DMS53 (cell line): ENCODE results near the gene VWA7.
A peak's percentile ranks its signal among the peaks of the same experiment; 100 is the strongest.

Source experiments
- DNase-seq: peaks from one replicate; lab custom pipeline; 2025; lab: John Stamatoyannopoulos, UW

Gene VWA7

DNA sequence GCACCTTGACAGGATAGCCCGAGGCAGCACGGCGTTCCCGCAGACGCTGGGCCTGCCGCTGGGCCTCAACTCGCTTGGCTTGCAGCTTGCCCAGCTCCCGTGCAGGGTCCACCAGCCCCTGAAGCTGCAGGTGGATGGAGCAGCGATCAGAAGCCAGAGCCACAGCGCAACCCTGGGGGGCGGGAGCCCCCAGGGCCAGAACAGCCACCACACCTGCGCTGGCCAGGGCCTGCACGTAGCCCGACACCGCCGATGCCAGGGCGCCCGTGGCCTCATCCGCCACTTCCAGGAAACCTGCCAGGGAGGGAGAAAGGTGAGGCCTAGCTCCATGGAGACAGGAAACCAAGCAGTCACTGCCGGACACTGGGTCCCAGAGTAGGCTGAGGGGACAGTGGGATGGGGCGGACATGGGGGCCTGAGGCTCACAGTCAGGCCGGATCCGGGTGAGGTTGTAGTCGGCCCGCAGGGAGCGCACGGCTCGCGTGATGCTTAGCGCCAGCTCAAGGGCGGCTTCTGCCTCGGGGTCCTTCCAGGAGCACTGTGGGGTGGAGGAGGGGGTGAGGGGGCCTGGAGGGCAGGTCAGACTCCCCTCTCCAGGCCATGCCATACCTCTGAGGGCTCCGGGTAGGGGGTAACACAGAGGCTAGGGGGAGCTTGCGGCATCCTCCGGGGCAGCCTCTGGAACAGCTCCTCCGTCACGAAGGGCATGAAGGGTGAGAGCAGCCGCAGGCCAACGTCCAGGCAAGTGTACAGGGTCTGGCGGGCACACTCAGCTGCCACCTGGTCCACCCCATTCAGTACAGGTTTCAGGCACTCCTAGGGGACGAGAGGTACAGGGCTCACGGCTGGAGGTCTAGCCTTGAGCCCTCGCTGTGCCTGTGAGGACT, 2.1 kb upstream of the VWA7 start:
- DNase-seq: no peak

GRCh38 chr6:31778193-31778592, 1.1 kb upstream of the VWA7 start:
- no peak for DNase-seq

DNA sequence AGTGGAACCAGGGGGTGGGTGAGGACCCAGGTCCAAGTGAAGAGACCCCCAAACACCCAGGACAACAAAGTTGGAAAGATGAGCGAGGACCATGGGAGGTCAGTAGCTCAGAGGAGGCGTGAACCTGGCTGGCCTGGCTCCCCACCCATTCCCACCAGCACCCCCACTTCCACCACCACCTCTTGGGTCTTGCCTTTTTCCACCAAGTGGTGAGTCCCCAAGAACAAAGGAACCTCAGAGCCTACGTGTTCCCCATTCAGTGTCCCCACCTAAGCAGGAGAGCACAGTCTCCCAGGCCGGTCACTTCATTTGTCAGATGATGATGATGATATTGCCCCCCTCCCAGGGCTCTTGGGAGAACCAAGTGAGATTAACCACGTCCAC, 531 bp upstream of the VWA7 start:
- DNase-seq: no peak

DNA sequence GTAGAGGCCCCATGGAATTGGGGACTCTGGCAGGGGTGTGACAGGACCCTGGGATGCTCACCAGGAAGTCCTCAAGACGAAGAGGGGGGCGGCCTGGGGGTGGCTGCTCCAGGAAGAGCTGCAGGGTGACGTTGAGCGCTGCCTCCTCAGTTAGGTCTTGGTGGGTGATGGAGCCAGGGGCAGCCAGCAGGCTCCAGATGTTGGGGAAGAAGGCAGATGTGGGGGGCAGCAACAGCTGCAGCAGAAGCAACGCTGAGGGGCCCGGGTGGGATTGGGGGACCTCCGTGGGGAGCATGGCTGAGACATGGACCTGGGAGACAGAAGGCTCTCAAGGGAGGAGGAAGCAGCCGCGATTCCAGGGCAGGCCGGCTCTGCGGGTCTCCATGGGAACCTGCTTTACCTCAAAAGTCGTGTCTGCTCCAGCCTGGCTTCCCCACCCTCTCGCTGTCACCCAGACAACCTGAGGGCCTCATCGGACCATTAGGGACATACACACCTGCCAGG, 591 bp downstream of the VWA7 start:
- DNase-seq: peak; percentile 92

- DNase-seq: no peak
Measured at GRCh38 chr6:31775633-31776484, 1.3 kb downstream of the VWA7 start.

DNA sequence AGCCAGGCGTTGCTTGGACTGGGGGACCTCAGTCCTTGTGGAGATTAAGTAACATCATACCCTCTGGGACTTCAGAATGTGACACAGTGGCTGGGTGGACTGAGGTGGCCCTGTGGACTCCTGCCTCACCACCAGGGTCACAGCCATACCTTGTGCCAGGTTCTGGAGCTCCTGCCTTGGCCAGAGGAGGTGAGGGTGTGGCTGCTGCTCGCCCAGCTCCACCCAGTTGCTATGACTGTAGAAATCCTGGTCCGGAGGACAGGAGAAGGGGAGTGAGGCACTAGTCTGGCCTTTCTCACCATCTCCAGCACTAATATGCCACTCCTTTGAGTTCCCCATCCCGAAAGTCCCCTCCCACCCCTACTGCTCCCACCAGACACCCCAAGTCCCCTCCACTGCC, 1.9 kb downstream of the VWA7 start:
- peak; percentile 45 for DNase-seq

- no peak for DNase-seq
Measured at GRCh38 chr6:31771992-31772358, 5.2 kb downstream of the VWA7 start.

DNA sequence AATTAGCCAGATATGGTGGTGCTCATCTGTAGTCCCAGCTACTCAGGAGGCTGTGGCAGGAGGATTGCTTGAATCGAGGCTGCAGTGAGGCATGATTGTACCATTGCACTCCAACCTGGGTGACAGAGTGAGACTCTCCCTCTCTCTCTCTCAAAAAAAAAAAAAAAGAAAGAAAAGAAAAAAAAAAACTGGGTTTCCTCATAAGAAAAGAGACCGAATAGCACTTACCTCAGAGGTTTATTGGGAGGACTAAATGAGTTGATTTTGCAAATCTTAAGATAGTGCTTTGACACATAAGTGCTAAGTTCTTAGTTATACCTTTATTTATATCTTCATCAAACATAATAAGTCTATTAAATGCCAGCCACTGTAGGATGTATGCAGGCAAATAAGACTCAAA, 6.3 kb downstream of the VWA7 start:
- no peak for DNase-seq

GRCh38 chr6:31769684-31770371, 7.3 kb downstream of the VWA7 start:
- DNase-seq: peak; percentile 89

- no peak for DNase-seq
Measured at GRCh38 chr6:31768363-31769257, 8.5 kb downstream of the VWA7 start.

DNA sequence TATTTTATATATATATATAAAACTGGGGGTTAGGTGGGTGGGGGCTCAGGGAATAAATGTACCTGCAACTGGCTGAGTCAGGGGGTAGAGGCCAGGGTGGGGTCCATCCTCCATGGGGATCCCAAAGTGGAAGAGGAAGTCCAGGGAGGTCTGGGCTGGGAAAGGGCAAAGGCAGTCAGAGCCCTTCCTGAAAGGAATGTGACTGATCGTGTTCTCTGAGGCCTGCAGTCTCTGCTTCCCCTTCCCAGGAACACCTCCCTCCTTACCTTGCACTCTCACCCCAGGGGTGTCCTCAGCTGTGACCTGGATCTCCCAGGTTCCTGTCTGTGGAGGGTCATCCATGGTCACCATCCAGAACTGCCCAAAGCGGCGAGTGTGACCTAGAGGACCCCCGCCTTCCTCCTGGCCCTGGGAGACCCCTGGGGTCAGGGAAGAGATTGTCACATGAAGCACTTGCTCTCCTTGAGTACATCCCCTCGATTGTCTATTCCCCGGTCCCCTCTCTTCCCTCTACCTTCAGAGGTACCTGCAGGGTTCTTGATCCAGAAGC, 10.0 kb downstream of the VWA7 start:
- DNase-seq: no peak

- DNase-seq: peak; percentile 80
Measured at GRCh38 chr6:31765910-31766794, 11.0 kb downstream of the VWA7 start.

- no peak for DNase-seq
Measured at GRCh38 chr6:31765559-31765909, 11.6 kb downstream of the VWA7 start.

- DNase-seq: no peak
Measured at GRCh38 chr6:31764198-31764597, 12.9 kb downstream of the VWA7 start.

DNA sequence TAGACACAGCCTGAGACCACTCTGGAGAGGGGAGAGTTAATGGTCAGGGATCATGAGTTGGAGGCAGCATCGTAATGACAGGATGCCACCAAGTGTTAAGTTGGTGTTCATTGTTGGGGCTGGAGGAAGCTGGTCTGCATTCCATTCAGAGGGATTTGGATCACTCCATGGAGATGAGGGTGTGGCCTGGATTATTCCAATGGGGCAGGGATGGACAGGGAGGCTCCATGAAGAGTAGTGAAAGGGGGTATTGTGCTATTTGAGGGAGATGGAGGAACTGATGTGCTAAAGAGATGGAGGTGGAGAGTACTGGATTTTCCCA, 13.5 kb downstream of the VWA7 start:
- DNase-seq: no peak

DNA sequence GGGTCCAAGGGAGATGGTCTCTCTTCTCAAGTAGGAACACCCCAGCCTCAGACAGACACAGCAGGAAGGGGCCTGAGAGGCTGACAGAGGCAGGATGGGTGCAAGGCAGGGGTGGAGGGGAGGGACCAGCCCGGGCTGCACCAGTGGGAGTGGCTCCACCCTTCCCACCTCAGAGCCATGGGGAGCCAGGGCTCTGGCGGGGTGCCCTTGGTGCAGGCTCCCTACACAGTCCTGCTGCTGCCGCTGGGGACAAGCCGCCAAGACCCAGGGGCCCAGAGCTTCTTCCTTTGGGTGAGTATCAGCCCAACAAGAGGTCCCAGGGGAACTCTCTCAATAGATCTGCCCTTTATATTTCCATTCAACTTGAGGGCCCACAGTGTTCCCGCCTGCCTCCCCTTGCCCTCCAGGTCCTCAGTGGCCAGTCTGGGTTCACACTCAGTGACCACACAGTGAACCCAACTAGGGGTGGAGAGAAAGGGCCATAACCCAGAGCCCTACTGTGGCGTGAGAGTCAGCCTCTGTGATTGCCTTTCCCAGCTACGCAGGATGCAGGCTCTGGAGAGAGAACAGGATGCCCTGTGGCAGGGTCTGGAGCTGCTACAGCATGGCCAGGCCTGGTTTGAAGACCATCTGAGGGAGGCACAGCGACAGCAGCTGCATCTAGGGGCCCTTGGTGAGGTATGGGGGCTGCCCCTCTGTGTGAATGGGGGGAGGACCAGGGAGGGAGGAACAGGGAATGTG, 14.1 kb downstream of the VWA7 start:
- no peak for DNase-seq

- DNase-seq: no peak
Measured at GRCh38 chr6:31762356-31762755, 14.8 kb downstream of the VWA7 start, which contains the start of gene SAPCD1. Gene SAPCD1, plus strand, starts transcription at chr6:31762656. Its CDS starts 399 bp downstream, at chr6:31763055.

DNA sequence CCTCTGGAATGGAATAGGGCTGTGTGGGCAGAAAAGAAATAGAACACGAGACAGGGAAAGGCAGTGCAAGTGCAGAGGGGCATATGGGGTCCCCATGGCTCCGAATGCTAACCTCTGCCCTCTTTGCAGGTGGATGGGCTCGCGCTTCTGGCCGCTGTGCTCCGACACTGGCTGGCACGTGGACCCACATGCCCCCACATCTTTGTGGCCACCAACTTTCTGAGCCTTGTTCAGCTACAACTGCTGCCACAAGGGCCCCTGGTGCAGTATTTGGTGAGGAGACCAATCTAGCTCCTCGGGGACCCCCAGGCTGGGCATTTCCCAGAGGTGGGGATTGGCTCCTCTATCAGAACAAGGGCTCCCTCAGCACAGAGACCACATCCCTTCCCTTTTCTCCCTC, 15.8 kb downstream of the VWA7 start:
- DNase-seq: no peak

GRCh38 chr6:31760790-31761189, 16.3 kb downstream of the VWA7 start:
- no peak for DNase-seq
